ENCODE measurements around the gene KLF17.

- no peak for TF ChIP-seq ZNF311 (tag by site-specific recombination; IDR thresholded peaks at IDR 0.05; ENCODE audit: borderline replicate concordance)
- TF ChIP-seq, protein P1, sequence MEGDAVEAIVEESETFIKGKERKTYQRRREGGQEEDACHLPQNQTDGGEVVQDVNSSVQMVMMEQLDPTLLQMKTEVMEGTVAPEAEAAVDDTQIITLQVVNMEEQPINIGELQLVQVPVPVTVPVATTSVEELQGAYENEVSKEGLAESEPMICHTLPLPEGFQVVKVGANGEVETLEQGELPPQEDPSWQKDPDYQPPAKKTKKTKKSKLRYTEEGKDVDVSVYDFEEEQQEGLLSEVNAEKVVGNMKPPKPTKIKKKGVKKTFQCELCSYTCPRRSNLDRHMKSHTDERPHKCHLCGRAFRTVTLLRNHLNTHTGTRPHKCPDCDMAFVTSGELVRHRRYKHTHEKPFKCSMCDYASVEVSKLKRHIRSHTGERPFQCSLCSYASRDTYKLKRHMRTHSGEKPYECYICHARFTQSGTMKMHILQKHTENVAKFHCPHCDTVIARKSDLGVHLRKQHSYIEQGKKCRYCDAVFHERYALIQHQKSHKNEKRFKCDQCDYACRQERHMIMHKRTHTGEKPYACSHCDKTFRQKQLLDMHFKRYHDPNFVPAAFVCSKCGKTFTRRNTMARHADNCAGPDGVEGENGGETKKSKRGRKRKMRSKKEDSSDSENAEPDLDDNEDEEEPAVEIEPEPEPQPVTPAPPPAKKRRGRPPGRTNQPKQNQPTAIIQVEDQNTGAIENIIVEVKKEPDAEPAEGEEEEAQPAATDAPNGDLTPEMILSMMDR (tag by site-specific recombination; IDR thresholded peaks at IDR 0.05) = no peak
These were observed 28.0 kb upstream of the KLF17 start for GRCh38 chr1:44090429-44091252.
